SH-SY5Y (cell line): ENCODE measurements around the gene SLC26A11.

Source experiments
- GATA2 ChIP-seq: IDR thresholded peaks from 2 replicates; pipeline ENCODE4 v1.6.1; 2011; ENCODE audit warnings: mild to moderate bottlenecking, low read depth, low read length
- GATA3 ChIP-seq: IDR thresholded peaks from 2 replicates; pipeline ENCODE4 v1.6.1; 2011; ENCODE audit warnings: low read depth, mild to moderate bottlenecking, low read length, moderate library complexity

GRCh38 chr17:80232438-80232837 lies 12.2 kb downstream of the SLC26A11 start:
- TF ChIP-seq GATA3 (no peak), GATA2 (no peak)
